Endothelial cell of umbilical vein (primary cell): ENCODE measurements around the gene EPHA4. TPM values are rescaled to one million over a fixed set of nuclear protein-coding genes. Genes with fewer than 3 reads are reported as not detected.

Source experiments
- BruUV-seq: library from RNA; stranded (reverse); fragments of 400-500 nt; replicated peaks from 2 replicates; lab custom pipeline; 2021; lab: Mats Ljungman, UMichigan
- CTCF ChIA-PET: fragments of 300-600, 350-600 bp; sonication (Branson Sonifier 250); formaldehyde crosslinking; loops from one replicate; lab custom pipeline; 2021; ENCODE audit warnings: antibody characterized with exemption, inconsistent platforms; lab: Charles Lee
- POLR2A ChIA-PET: fragments of 300-600, 350-600 bp; sonication (Branson Sonifier 250); formaldehyde crosslinking; loops from one replicate; lab custom pipeline; 2021; ENCODE audit warnings: antibody characterized with exemption, inconsistent platforms; lab: Charles Lee
- DNase-seq: peaks from one replicate; pipeline ENCODE4 v3.0.0-alpha.2; 2011; ENCODE audit warnings: low read depth, low spot score
- FAIRE-seq: peaks from 2 replicates; lab custom pipeline; 2011; peaks lifted over from hg19 to GRCh38; lab: Jason Lieb, UNC
- H2AFZ ChIP-seq: 2 replicates; pipeline ENCODE4 v1.6.0; 2012; ENCODE audit warnings: low read depth, low read length, control low read depth, inconsistent platforms
- H3K27ac ChIP-seq: 2 replicates; pipeline ENCODE4 v1.5.1; 2011; ENCODE audit warnings: low read depth, mild to moderate bottlenecking, control low read depth, low read length, moderate library complexity; ENCODE audit not compliant: insufficient read depth
- H3K27me3 ChIP-seq, 2 experiments: 2 replicates each; pipeline versions ENCODE4 v1.6.0 to v1.6.1; 2011; ENCODE audit warnings: low read length in 2 of 2, mixed read lengths in 1 of 2; ENCODE audit not compliant: control insufficient read depth in 2 of 2, insufficient read depth in 2 of 2
- H3K36me3 ChIP-seq, 2 experiments: 2 replicates in 1 of 2; 3 replicates in 1 of 2; pipeline ENCODE4 v1.5.1; 2011; ENCODE audit warnings: low read length in 2 of 2, mild to moderate bottlenecking in 1 of 2, moderate library complexity in 1 of 2; ENCODE audit not compliant: control insufficient read depth in 2 of 2, insufficient read depth in 2 of 2; ENCODE audit errors: extremely low read depth in 1 of 2
- H3K4me1 ChIP-seq: 3 replicates; pipeline ENCODE4 v1.5.1; 2011; ENCODE audit warnings: mild to moderate bottlenecking, low read length; ENCODE audit not compliant: control insufficient read depth, insufficient read depth; ENCODE audit errors: extremely low read depth
- H3K4me2 ChIP-seq: 2 replicates; pipeline ENCODE4 v1.6.1; 2011; ENCODE audit warnings: low read length, control low read depth, mixed read lengths; ENCODE audit not compliant: insufficient read depth
- H3K4me3 ChIP-seq, 3 experiments: fragments of 200-600 bp in 1 of 3; sonication (generic), shearing (Covaris generic) in 1 of 3; replicated peaks in 1 of 3; 2 replicates each; pipeline ENCODE4 v1.5.1; 2011 to 2016; ENCODE audit warnings: control low read depth in 3 of 3, low read length in 3 of 3, mild to moderate bottlenecking in 2 of 3, inconsistent platforms in 1 of 3, low read depth in 1 of 3, moderate library complexity in 1 of 3; ENCODE audit not compliant: insufficient read depth in 1 of 3
- H3K79me2 ChIP-seq: 2 replicates; pipeline ENCODE4 v1.6.0; 2012; ENCODE audit warnings: low read length, inconsistent platforms; ENCODE audit not compliant: control insufficient read depth, insufficient read depth
- H3K9ac ChIP-seq: replicated peaks from 2 replicates; pipeline ENCODE3; 2011; ENCODE audit warnings: low read length, control low read depth; ENCODE audit not compliant: insufficient read depth; ENCODE audit errors: extremely low read depth
- H3K9me1 ChIP-seq: replicated peaks from 3 replicates; pipeline ENCODE4 v1.6.0; 2011; ENCODE audit warnings: mild to moderate bottlenecking, low read length; ENCODE audit not compliant: control insufficient read depth, insufficient read depth; ENCODE audit errors: extremely low read depth
- H3K9me3 ChIP-seq: replicated peaks from 2 replicates; pipeline ENCODE4 v1.5.1; 2012; ENCODE audit warnings: low read length, inconsistent platforms; ENCODE audit not compliant: control insufficient read depth, insufficient read depth
- H4K20me1 ChIP-seq: replicated peaks from 2 replicates; pipeline ENCODE3; 2011; ENCODE audit warnings: mild to moderate bottlenecking, low read length; ENCODE audit not compliant: control insufficient read depth, insufficient read depth; ENCODE audit errors: extremely low read depth
- EZH2 ChIP-seq: IDR thresholded peaks from 2 replicates; pipeline ENCODE4 v1.6.1; 2012; ENCODE audit warnings: borderline replicate concordance, low read depth, mild to moderate bottlenecking, moderate library complexity, low read length, inconsistent platforms; ENCODE audit not compliant: severe bottlenecking
- FOS ChIP-seq: IDR thresholded peaks from 2 replicates; pipeline ENCODE4 v1.6.1; 2011; ENCODE audit warnings: mild to moderate bottlenecking, low read length, moderate library complexity, borderline replicate concordance; ENCODE audit not compliant: insufficient read depth
- GATA2 ChIP-seq: IDR thresholded peaks from 2 replicates; pipeline ENCODE4 v1.7.0; 2011; ENCODE audit warnings: low read depth, mild to moderate bottlenecking, moderate library complexity, mixed read lengths, low read length; ENCODE audit not compliant: insufficient read length, insufficient read depth
- JUN ChIP-seq: IDR thresholded peaks from 2 replicates; pipeline ENCODE4 v1.6.1; 2011; ENCODE audit warnings: borderline replicate concordance, low read depth; ENCODE audit not compliant: insufficient read length, insufficient read depth
- MYC ChIP-seq: IDR thresholded peaks from one replicate; pipeline ENCODE4 v1.6.1; 2011; ENCODE audit warnings: mild to moderate bottlenecking, low read depth, low read length
- POLR2A ChIP-seq: IDR thresholded peaks from 2 replicates; pipeline ENCODE4 v1.6.1; 2012; ENCODE audit warnings: low read depth, mild to moderate bottlenecking, control low read depth, low read length
- POLR2AphosphoS5 ChIP-seq: IDR thresholded peaks from 2 replicates; pipeline ENCODE4 v1.6.1; 2012; ENCODE audit warnings: low read depth, mild to moderate bottlenecking, control low read depth, low read length, moderate library complexity; ENCODE audit not compliant: insufficient read depth
- dilution Hi-C: fragments of 300-500 bp; cut with MboI; formaldehyde crosslinking; loops from one replicate; pipeline ENCODE4 v1.15.0; 2019; ENCODE audit warnings: low sequenced_read_pairs; ENCODE audit not compliant: extremely low pct_ligation_motif_present
- intact Hi-C: fragments of 100-400 bp; cut with micrococcal nuclease; formaldehyde crosslinking; loops from one replicate; pipeline ENCODE4 v1.10.0; 2022
- polyA plus RNA-seq, 4 experiments: library from polyadenylated mRNA; depleted of rRNA in 3 of 4; stranded (reverse) in 3 of 4; unstranded in 1 of 4; fragments of >200 nt; gene quantifications; 2 replicates each; pipeline versions ENCODE4 v1.2.1 to v1.2.3, GENCODE V29; 2011 to 2012; ENCODE audit warnings: missing spikeins in 1 of 4
- total RNA-seq: library from RNA; stranded (reverse); gene quantifications from 2 replicates; pipeline ENCODE4 v1.2.3, GENCODE V29; 2021
- TF ChIP-seq, protein P1 (sequence below), 2 donors: IDR thresholded peaks; 1 replicate in 1 of 2; 2 replicates in 1 of 2; pipeline ENCODE4 v1.5.1; 2011; ENCODE audit warnings: low read length in 2 of 2, mild to moderate bottlenecking in 2 of 2, moderate library complexity in 2 of 2, control low read depth in 1 of 2, inconsistent platforms in 1 of 2, low read depth in 1 of 2; ENCODE audit not compliant: insufficient read depth in 1 of 2; ENCODE audit errors: extremely low read depth in 1 of 2
- TF ChIP-seq, protein P2 (sequence below): IDR thresholded peaks from 2 replicates; pipeline ENCODE4 v1.6.1; 2011; ENCODE audit not compliant: insufficient read depth, insufficient read length

EPHA4 gene
- total and polyA plus RNA-seq, 2 donors (not counting 3 experiments of a cell fraction or from before 2014, with no cell fraction given) = 11.9 to 19.8 TPM

GRCh38 chr2:221569425-221569845 lies 2.7 kb downstream of the EPHA4 start:
- dilution Hi-C loops = no loop called here
- Histone ChIP-seq H3K9me1 (no peaks in the 10 kb centered on the region), H3K4me2 (no peak overlapping the region), H2AFZ (no peak overlapping the region), H3K4me3 (no peak overlapping the region), H3K9me3 (no peaks in the 10 kb centered on the region), H4K20me1 (no peaks in the 10 kb centered on the region), H3K27me3 (peaks cover 0 to 2% of the 10 kb centered on the region in 2 experiments), H3K9ac (no peak overlapping the region), H3K36me3 (no peaks in the 10 kb centered on the region), H3K27ac (no peak overlapping the region), H3K4me1 (peaks cover 6% of the 10 kb centered on the region), H3K79me2 (peaks cover 13% of the 10 kb centered on the region)
- ChIA-PET CTCF (no interaction called here), POLR2A (no interaction called here)
- FAIRE-seq (no peak), DNase-seq (no peak)
- intact Hi-C loops = no loop called here
- BruUV-seq = no TSS peak
- TF ChIP-seq GATA2 (no peak), MYC (no peak)

DNA sequence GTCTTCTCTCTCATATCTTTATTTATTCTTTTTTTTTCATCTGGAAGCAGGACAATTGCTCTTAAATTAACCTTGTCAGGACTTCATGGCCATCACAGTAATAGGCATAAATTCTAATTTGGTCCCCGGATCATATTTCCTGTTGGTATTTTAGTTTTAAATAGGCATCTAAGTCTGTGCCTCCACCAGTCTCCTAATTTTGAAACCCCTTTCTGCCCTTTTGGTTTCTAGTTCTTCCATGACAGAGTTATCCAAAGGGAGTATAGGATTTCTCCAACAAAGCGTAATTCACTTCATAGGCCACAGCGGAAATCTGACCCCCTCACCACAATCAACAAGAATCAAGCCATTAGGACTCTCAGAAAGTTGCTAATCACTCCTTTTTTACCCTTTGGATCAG lies 3.8 kb downstream of the EPHA4 start:
- POLR2A ChIA-PET = no interaction called here
- intact Hi-C loops = no loop called here

More for the DNA sequence above, 3.8 kb downstream of the EPHA4 start:
- H3K27ac ChIP-seq = no peak overlapping the region
- no peak overlapping the region for H3K9ac ChIP-seq
- no peaks in the 10 kb centered on the region for H3K36me3 ChIP-seq
- H3K9me3 ChIP-seq = no peaks in the 10 kb centered on the region
- H3K4me3 ChIP-seq = no peak overlapping the region
- BruUV-seq = no TSS peak
- CTCF ChIA-PET = no interaction called here
- peaks cover 15% of the 10 kb centered on the region for H3K79me2 ChIP-seq
- H2AFZ ChIP-seq = no peak overlapping the region
- FAIRE-seq (no peak), DNase-seq (no peak)
- TF ChIP-seq POLR2AphosphoS5 (no peak), POLR2A (no peak), EZH2 (no peak), FOS (no peak), GATA2 (no peak), JUN (no peak), MYC (no peak)
- TF ChIP-seq, protein P1, sequence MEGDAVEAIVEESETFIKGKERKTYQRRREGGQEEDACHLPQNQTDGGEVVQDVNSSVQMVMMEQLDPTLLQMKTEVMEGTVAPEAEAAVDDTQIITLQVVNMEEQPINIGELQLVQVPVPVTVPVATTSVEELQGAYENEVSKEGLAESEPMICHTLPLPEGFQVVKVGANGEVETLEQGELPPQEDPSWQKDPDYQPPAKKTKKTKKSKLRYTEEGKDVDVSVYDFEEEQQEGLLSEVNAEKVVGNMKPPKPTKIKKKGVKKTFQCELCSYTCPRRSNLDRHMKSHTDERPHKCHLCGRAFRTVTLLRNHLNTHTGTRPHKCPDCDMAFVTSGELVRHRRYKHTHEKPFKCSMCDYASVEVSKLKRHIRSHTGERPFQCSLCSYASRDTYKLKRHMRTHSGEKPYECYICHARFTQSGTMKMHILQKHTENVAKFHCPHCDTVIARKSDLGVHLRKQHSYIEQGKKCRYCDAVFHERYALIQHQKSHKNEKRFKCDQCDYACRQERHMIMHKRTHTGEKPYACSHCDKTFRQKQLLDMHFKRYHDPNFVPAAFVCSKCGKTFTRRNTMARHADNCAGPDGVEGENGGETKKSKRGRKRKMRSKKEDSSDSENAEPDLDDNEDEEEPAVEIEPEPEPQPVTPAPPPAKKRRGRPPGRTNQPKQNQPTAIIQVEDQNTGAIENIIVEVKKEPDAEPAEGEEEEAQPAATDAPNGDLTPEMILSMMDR (IDR thresholded peaks at IDR 0.05; ENCODE audit: extremely low read depth in 1 of 2, insufficient read depth in 1 of 2, low read depth in 1 of 2, low read length in 2 of 2) = no peak
- TF ChIP-seq, protein P2, sequence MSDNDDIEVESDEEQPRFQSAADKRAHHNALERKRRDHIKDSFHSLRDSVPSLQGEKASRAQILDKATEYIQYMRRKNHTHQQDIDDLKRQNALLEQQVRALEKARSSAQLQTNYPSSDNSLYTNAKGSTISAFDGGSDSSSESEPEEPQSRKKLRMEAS = no peak
- no peaks in the 10 kb centered on the region for H3K4me1 ChIP-seq
- H3K27me3 ChIP-seq = no peaks in the 10 kb centered on the region
- H3K4me2 ChIP-seq = no peak overlapping the region
- no peaks in the 10 kb centered on the region for H3K9me1 ChIP-seq
- H4K20me1 ChIP-seq = no peaks in the 10 kb centered on the region
- dilution Hi-C loops = no loop called here
